ENCODE results near the gene C16orf74.

The C16orf74 gene

DNA sequence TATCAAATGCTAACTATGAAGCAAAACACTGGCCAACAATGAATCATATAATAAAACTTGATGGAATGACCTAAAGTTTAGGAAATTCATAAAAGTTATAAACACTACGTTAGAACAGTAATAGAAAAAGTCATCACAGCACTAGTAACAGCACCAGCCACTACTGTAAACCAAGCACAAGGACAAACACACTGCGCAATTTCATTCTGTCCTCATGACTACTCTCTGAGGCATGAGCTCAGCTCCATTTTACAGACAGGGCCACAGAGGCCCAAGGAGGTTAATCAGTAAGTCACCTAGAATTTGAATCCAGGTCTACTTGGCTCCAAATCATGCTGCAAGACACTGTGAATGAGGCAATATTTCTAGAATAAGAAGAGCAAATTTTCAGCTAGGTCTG is 35.0 kb upstream of the C16orf74 start:
- Histone ChIP-seq H3K27ac (ENCODE audit: low read length) (no peak overlapping the region), H3K9ac (ENCODE audit: low read depth, low read length) (no peak overlapping the region), H3K4me1 (ENCODE audit: insufficient read depth, low read length) (no peaks in the 10 kb centered on the region; the same call in 1 of the 2 replicates), H3K27me3 (ENCODE audit: insufficient read depth, low read length) (no peaks in the 10 kb centered on the region), H3K9me3 (ENCODE audit: insufficient read depth, low read depth, low read length) (no peaks in the 10 kb centered on the region), H3K4me3 (ENCODE audit: low read length) (no peak overlapping the region), H3K36me3 (ENCODE audit: insufficient read depth, low read depth, low read length) (peaks cover 70% of the 10 kb centered on the region)

- no peak overlapping the region for H3K4me3 ChIP-seq (ENCODE audit: low read length)
These were observed 33.9 kb upstream of the C16orf74 start for GRCh38 chr16:85784813-85785212.

DNA sequence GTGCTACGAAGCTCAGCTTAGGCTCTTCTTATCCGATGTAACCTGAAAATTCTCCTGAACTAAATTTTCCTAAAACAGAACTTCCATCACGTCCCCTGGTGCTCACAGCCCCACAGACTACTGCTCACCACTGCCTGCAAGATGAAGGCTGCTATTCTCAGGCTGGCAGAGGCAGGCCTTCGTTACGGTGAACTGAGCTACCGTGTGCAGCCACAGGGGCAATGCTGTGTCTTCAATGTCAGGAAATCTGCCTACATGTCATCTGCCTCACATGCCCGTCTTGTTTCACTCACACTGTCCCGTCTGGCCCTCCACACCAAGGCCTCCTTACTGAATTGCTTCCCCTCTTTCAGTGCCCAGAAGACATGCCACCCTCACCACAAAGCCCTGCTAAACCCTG is 32.5 kb upstream of the C16orf74 start:
- Histone ChIP-seq H3K27ac (ENCODE audit: low read length) (no peak overlapping the region), H3K36me3 (ENCODE audit: insufficient read depth, low read depth, low read length) (peaks cover 86% of the 10 kb centered on the region), H3K9ac (ENCODE audit: low read depth, low read length) (no peak overlapping the region), H3K27me3 (ENCODE audit: insufficient read depth, low read length) (no peaks in the 10 kb centered on the region), H3K9me3 (ENCODE audit: insufficient read depth, low read depth, low read length) (no peaks in the 10 kb centered on the region), H3K4me3 (ENCODE audit: low read length) (no peak overlapping the region), H3K4me1 (ENCODE audit: insufficient read depth, low read length) (no peaks in the 10 kb centered on the region)

More at GRCh38 chr16:85784813-85785212, 33.9 kb upstream of the C16orf74 start:
- Histone ChIP-seq H3K27me3 (ENCODE audit: insufficient read depth, low read length) (no peaks in the 10 kb centered on the region), H3K27ac (ENCODE audit: low read length) (no peak overlapping the region), H3K36me3 (ENCODE audit: insufficient read depth, low read depth, low read length) (peaks cover 81% of the 10 kb centered on the region), H3K9ac (ENCODE audit: low read depth, low read length) (no peak overlapping the region), H3K9me3 (ENCODE audit: insufficient read depth, low read depth, low read length) (no peaks in the 10 kb centered on the region), H3K4me1 (ENCODE audit: insufficient read depth, low read length) (no peaks in the 10 kb centered on the region; the same call in 1 of the 2 replicates)

GRCh38 chr16:85782451-85782850 is 31.6 kb upstream of the C16orf74 start:
- Histone ChIP-seq H3K4me1 (ENCODE audit: insufficient read depth, low read length) (no peaks in the 10 kb centered on the region), H3K4me3 (ENCODE audit: low read length) (no peak overlapping the region), H3K9me3 (ENCODE audit: insufficient read depth, low read depth, low read length) (no peaks in the 10 kb centered on the region), H3K27ac (ENCODE audit: low read length) (no peak overlapping the region), H3K9ac (ENCODE audit: low read depth, low read length) (no peak overlapping the region), H3K36me3 (ENCODE audit: insufficient read depth, low read depth, low read length) (peaks cover 86% of the 10 kb centered on the region), H3K27me3 (ENCODE audit: insufficient read depth, low read length) (no peaks in the 10 kb centered on the region)

- Histone ChIP-seq H3K27ac (ENCODE audit: low read length) (no peak overlapping the region), H3K36me3 (ENCODE audit: insufficient read depth, low read depth, low read length) (peaks cover 86% of the 10 kb centered on the region)
These were observed 30.9 kb upstream of the C16orf74 start for GRCh38 chr16:85781695-85782370.

DNA sequence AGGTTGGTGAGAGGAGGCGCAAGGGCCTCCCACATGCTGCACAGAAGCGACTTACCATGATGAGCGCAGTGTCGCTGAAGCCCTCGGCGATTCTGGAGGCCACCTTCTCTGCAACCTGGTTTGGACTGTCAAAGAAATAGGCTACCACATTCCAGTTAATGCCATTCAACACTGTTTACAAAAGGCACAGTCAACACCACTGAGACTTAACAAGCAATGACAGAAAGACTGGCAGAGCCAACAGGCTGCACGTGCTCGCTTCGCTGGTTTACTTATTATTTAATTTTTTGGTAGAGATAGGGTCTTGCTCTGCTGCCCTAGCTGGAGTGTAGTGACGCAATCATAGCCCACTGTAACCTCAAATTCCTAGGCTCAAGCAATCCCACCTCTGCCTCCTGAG is 30.3 kb upstream of the C16orf74 start:
- H3K27me3 ChIP-seq (ENCODE audit: insufficient read depth, low read length): no peaks in the 10 kb centered on the region
- no peaks in the 10 kb centered on the region for H3K9me3 ChIP-seq (ENCODE audit: insufficient read depth, low read depth, low read length)
- H3K4me1 ChIP-seq (ENCODE audit: insufficient read depth, low read length): no peaks in the 10 kb centered on the region
- H3K9ac ChIP-seq (ENCODE audit: low read depth, low read length): no peak overlapping the region
- H3K27ac ChIP-seq (ENCODE audit: low read length): no peak overlapping the region
- no peak overlapping the region for H3K4me3 ChIP-seq (ENCODE audit: low read length)
- peaks cover 86% of the 10 kb centered on the region for H3K36me3 ChIP-seq (ENCODE audit: insufficient read depth, low read depth, low read length)

More at GRCh38 chr16:85781695-85782370, 30.9 kb upstream of the C16orf74 start:
- no peak overlapping the region for H3K9ac ChIP-seq (ENCODE audit: low read depth, low read length)
- no peaks in the 10 kb centered on the region for H3K4me1 ChIP-seq (ENCODE audit: insufficient read depth, low read length)
- no peak overlapping the region for H3K4me3 ChIP-seq (ENCODE audit: low read length)
- no peaks in the 10 kb centered on the region for H3K9me3 ChIP-seq (ENCODE audit: insufficient read depth, low read depth, low read length)
- H3K27me3 ChIP-seq (ENCODE audit: insufficient read depth, low read length): no peaks in the 10 kb centered on the region

- Histone ChIP-seq H3K9ac (ENCODE audit: low read depth, low read length) (no peak overlapping the region), H3K27me3 (ENCODE audit: insufficient read depth, low read length) (no peaks in the 10 kb centered on the region), H3K4me1 (ENCODE audit: insufficient read depth, low read length) (no peaks in the 10 kb centered on the region), H3K9me3 (ENCODE audit: insufficient read depth, low read depth, low read length) (no peaks in the 10 kb centered on the region), H3K27ac (ENCODE audit: low read length) (no peak overlapping the region), H3K36me3 (ENCODE audit: insufficient read depth, low read depth, low read length) (peaks cover 77% of the 10 kb centered on the region), H3K4me3 (ENCODE audit: low read length) (no peak overlapping the region)
These were observed 29.4 kb upstream of the C16orf74 start for GRCh38 chr16:85780281-85780680.

GRCh38 chr16:85778873-85779272 is 28.0 kb upstream of the C16orf74 start:
- H3K9ac ChIP-seq (ENCODE audit: low read depth, low read length): no peak overlapping the region

GRCh38 chr16:85777583-85778310 is 26.9 kb upstream of the C16orf74 start:
- no peak overlapping the region for H3K27ac ChIP-seq (ENCODE audit: low read length)
- H3K4me1 ChIP-seq (ENCODE audit: insufficient read depth, low read length): no peaks in the 10 kb centered on the region
- H3K36me3 ChIP-seq (ENCODE audit: insufficient read depth, low read depth, low read length): peaks cover 65% of the 10 kb centered on the region
- H3K27me3 ChIP-seq (ENCODE audit: insufficient read depth, low read length): no peaks in the 10 kb centered on the region
- no peak overlapping the region for H3K9ac ChIP-seq (ENCODE audit: low read depth, low read length)
- no peaks in the 10 kb centered on the region for H3K9me3 ChIP-seq (ENCODE audit: insufficient read depth, low read depth, low read length)
- no peak overlapping the region for H3K4me3 ChIP-seq (ENCODE audit: low read length)

More at GRCh38 chr16:85778873-85779272, 28.0 kb upstream of the C16orf74 start:
- Histone ChIP-seq H3K36me3 (ENCODE audit: insufficient read depth, low read depth, low read length) (peaks cover 71% of the 10 kb centered on the region), H3K4me3 (ENCODE audit: low read length) (no peak overlapping the region), H3K4me1 (ENCODE audit: insufficient read depth, low read length) (no peaks in the 10 kb centered on the region), H3K27ac (ENCODE audit: low read length) (no peak overlapping the region), H3K27me3 (ENCODE audit: insufficient read depth, low read length) (no peaks in the 10 kb centered on the region), H3K9me3 (ENCODE audit: insufficient read depth, low read depth, low read length) (no peaks in the 10 kb centered on the region)

DNA sequence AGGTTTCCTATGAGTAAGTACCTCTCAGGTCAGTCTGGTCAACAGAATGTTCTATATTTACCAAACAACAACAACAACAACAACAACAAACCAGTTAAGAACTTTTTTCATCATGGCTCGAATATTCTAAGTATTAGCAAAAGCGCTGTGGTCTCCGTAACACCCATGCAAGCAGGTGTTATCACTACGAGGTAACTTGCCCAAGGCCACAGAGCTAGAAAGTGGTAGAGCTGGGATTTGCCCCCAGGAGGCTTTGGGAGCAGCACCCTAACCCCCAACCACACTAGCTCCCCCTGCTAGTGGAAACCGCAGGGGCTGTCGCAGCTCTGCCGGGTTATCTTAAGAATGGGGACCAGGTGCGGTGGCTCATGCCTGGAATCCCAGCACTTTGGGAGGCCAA is 23.9 kb upstream of the C16orf74 start:
- Histone ChIP-seq H3K4me3 (ENCODE audit: low read length) (no peak overlapping the region), H3K9ac (ENCODE audit: low read depth, low read length) (no peak overlapping the region), H3K27ac (ENCODE audit: low read length) (no peak overlapping the region), H3K4me1 (ENCODE audit: insufficient read depth, low read length) (no peaks in the 10 kb centered on the region), H3K36me3 (ENCODE audit: insufficient read depth, low read depth, low read length) (peaks cover 37% of the 10 kb centered on the region), H3K27me3 (ENCODE audit: insufficient read depth, low read length) (no peaks in the 10 kb centered on the region), H3K9me3 (ENCODE audit: insufficient read depth, low read depth, low read length) (no peaks in the 10 kb centered on the region)

DNA sequence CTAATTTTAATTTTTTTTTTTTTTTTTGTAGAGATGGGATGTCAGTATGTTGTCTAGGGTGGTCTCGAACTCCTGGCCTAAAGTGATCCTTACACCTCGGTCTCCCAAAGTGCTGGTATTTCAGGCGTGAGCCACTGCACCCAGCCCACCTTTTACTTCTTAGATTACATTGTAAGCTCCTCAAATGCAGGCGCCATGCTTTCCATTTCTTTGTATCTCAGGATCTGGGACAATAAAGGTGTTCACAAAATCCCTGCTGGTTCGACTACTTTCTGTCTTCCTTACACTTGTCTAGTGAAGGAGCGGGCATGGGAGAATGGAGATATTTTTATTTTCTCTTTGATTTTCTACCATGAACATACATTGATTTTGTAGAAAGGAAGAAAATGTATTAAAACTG is 23.2 kb upstream of the C16orf74 start:
- Histone ChIP-seq H3K4me1 (ENCODE audit: insufficient read depth, low read length) (no peaks in the 10 kb centered on the region), H3K27ac (ENCODE audit: low read length) (no peak overlapping the region), H3K4me3 (ENCODE audit: low read length) (no peak overlapping the region), H3K9ac (ENCODE audit: low read depth, low read length) (no peak overlapping the region), H3K27me3 (ENCODE audit: insufficient read depth, low read length) (no peaks in the 10 kb centered on the region), H3K36me3 (ENCODE audit: insufficient read depth, low read depth, low read length) (peaks cover 30% of the 10 kb centered on the region), H3K9me3 (ENCODE audit: insufficient read depth, low read depth, low read length) (no peaks in the 10 kb centered on the region)

- Histone ChIP-seq H3K27me3 (ENCODE audit: insufficient read depth, low read length) (no peaks in the 10 kb centered on the region), H3K4me3 (ENCODE audit: low read length) (no peak overlapping the region), H3K36me3 (ENCODE audit: insufficient read depth, low read depth, low read length) (peaks cover 19% of the 10 kb centered on the region), H3K27ac (ENCODE audit: low read length) (no peak overlapping the region), H3K9me3 (ENCODE audit: insufficient read depth, low read depth, low read length) (no peaks in the 10 kb centered on the region), H3K9ac (ENCODE audit: low read depth, low read length) (no peak overlapping the region), H3K4me1 (ENCODE audit: insufficient read depth, low read length) (peaks cover 4% of the 10 kb centered on the region)
These were observed 22.1 kb upstream of the C16orf74 start for GRCh38 chr16:85773044-85773443.
